ENCODE measurements around the gene CNTN4. TPM values are rescaled to one million over a fixed set of nuclear protein-coding genes. Genes with fewer than 3 reads are reported as not detected.
A peak's percentile ranks its signal among the peaks of the same experiment; 100 is the strongest.

CNTN4 gene
- total RNA-seq, 1 donor from 2014 or later, result 48.3 TPM

GRCh38 chr3:2090095-2090911 is 8.4 kb upstream of the CNTN4 start:
- H3K4me3 Mint-ChIP-seq (ENCODE audit: unreplicated experiment), result no peak overlapping the region

GRCh38 chr3:2092758-2093157 is 5.9 kb upstream of the CNTN4 start:
- Mint-ChIP-seq H3K36me3 (ENCODE audit: unreplicated experiment) (no peaks in the 10 kb centered on the region), H3K4me3 (ENCODE audit: unreplicated experiment) (no peak overlapping the region), H3K9me3 (ENCODE audit: unreplicated experiment) (no peaks in the 10 kb centered on the region), H3K4me1 (ENCODE audit: unreplicated experiment) (peaks cover 19% of the 10 kb centered on the region), H3K27ac (ENCODE audit: unreplicated experiment) (no peak overlapping the region), H3K27me3 (ENCODE audit: unreplicated experiment) (peaks cover 34% of the 10 kb centered on the region)
- DNase-seq (ENCODE audit: extremely low spot score, unreplicated experiment), result no peak
- no peak for TF ChIP-seq CTCF (IDR thresholded peaks at IDR 0.05)

More at GRCh38 chr3:2090095-2090911, 8.4 kb upstream of the CNTN4 start:
- no peak for TF ChIP-seq CTCF (IDR thresholded peaks at IDR 0.05)
- Mint-ChIP-seq H3K27me3 (ENCODE audit: unreplicated experiment) (peaks cover 16% of the 10 kb centered on the region), H3K27ac (ENCODE audit: unreplicated experiment) (no peak overlapping the region), H3K9me3 (ENCODE audit: unreplicated experiment) (peaks cover 7% of the 10 kb centered on the region), H3K4me1 (ENCODE audit: unreplicated experiment) (peaks cover 2% of the 10 kb centered on the region), H3K36me3 (ENCODE audit: unreplicated experiment) (no peaks in the 10 kb centered on the region)
- DNase-seq (ENCODE audit: extremely low spot score, unreplicated experiment), result no peak

- no peak for DNase-seq (ENCODE audit: extremely low spot score, unreplicated experiment)
- no peak for TF ChIP-seq CTCF (IDR thresholded peaks at IDR 0.05)
- peaks cover 29% of the 10 kb centered on the region for H3K4me1 Mint-ChIP-seq (ENCODE audit: unreplicated experiment)
- H3K9me3 Mint-ChIP-seq (ENCODE audit: unreplicated experiment), result no peaks in the 10 kb centered on the region
- H3K36me3 Mint-ChIP-seq (ENCODE audit: unreplicated experiment), result no peaks in the 10 kb centered on the region
- H3K27me3 Mint-ChIP-seq (ENCODE audit: unreplicated experiment), result peaks cover 42% of the 10 kb centered on the region
- H3K4me3 Mint-ChIP-seq (ENCODE audit: unreplicated experiment), result no peak overlapping the region
- no peak overlapping the region for H3K27ac Mint-ChIP-seq (ENCODE audit: unreplicated experiment)
Observed at GRCh38 chr3:2094941-2095340, 3.7 kb upstream of the CNTN4 start.

GRCh38 chr3:2096216-2096615 is 2.5 kb upstream of the CNTN4 start:
- no peak for DNase-seq (ENCODE audit: extremely low spot score, unreplicated experiment)
- H3K4me1 Mint-ChIP-seq (ENCODE audit: unreplicated experiment), result peaks cover 32% of the 10 kb centered on the region
- H3K4me3 Mint-ChIP-seq (ENCODE audit: unreplicated experiment), result no peak overlapping the region
- no peaks in the 10 kb centered on the region for H3K9me3 Mint-ChIP-seq (ENCODE audit: unreplicated experiment)
- H3K27ac Mint-ChIP-seq (ENCODE audit: unreplicated experiment), result no peak overlapping the region
- no peak for TF ChIP-seq CTCF (IDR thresholded peaks at IDR 0.05)
- H3K27me3 Mint-ChIP-seq (ENCODE audit: unreplicated experiment), result peaks cover 52% of the 10 kb centered on the region
- H3K36me3 Mint-ChIP-seq (ENCODE audit: unreplicated experiment), result no peaks in the 10 kb centered on the region

- H3K9me3 Mint-ChIP-seq (ENCODE audit: unreplicated experiment), result no peaks in the 10 kb centered on the region
- no peak for DNase-seq (ENCODE audit: extremely low spot score, unreplicated experiment)
Observed at GRCh38 chr3:2097641-2098191, 950 bp upstream of the CNTN4 start.

More at GRCh38 chr3:2097641-2098191, 950 bp upstream of the CNTN4 start:
- no peaks in the 10 kb centered on the region for H3K36me3 Mint-ChIP-seq (ENCODE audit: unreplicated experiment)
- TF ChIP-seq CTCF (IDR thresholded peaks at IDR 0.05), result no peak
- H3K27ac Mint-ChIP-seq (ENCODE audit: unreplicated experiment), result peak overlapping the region; percentile 64
- H3K27me3 Mint-ChIP-seq (ENCODE audit: unreplicated experiment), result peaks cover 62% of the 10 kb centered on the region
- peak overlapping the region; percentile 69 for H3K4me3 Mint-ChIP-seq (ENCODE audit: unreplicated experiment)
- peaks cover 32% of the 10 kb centered on the region for H3K4me1 Mint-ChIP-seq (ENCODE audit: unreplicated experiment)

Data from osteocyte (in vitro differentiated cells).